GM21619 (cell line): ENCODE measurements around the gene ZKSCAN3.
"Not testable (repeated sequence)": the region's sequence is repeated elsewhere in the genome, so short reads cannot be mapped to it uniquely, and the experiment has no call there.

Experiments used
- ATAC-seq: cut with Tn5 transposase; IDR thresholded peaks from one replicate; pipeline ENCODE4 v1.9.1; 2021; ENCODE audit not compliant: unreplicated experiment

ZKSCAN3 gene

DNA sequence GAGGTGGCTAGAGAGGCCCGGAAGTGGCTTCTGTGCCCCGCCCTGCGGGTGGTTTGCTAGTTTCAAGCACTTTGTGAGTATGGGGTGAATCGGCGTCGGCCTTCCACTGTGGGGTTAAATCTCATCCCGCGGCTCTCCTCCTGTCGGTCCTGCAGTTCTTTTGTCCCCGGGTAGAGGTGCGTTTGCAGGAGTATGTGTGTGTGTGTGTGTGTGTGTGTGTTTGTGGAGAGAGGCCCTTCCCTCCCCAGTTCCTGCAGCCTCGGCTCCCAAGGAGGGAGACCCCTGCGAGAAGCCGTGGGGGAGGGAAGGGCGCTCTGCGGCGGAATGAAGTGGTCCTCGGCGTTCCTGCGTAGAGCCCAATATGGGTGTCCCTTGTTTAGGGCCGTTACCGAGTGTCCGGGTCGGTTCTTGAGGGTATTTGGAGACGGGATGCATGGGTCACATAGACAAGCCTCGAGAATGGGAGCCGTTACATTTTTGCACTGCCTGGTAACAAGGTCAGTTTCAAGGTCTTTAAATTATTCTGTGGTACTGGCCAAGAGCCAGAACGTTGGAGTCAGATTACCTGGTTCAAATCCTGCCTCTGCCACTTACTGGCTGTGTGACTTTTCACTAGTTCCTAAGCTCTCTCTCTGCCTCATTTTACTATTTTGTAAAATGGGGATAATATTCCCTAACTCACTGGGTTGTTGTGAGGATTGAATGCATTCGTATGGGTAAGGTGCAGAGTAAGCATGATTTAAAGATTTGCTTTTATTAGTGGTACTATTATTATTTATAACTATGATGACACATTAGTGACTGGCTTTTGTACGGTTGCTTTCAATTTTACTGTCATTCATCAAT is at the start of gene ZKSCAN3:
ZKSCAN3 (plus strand) TSS at position 56 of the 846 bp plus-strand sequence. CDS start 9,640 bp downstream, outside the sequence.
- ATAC-seq: peak; percentile 97

DNA sequence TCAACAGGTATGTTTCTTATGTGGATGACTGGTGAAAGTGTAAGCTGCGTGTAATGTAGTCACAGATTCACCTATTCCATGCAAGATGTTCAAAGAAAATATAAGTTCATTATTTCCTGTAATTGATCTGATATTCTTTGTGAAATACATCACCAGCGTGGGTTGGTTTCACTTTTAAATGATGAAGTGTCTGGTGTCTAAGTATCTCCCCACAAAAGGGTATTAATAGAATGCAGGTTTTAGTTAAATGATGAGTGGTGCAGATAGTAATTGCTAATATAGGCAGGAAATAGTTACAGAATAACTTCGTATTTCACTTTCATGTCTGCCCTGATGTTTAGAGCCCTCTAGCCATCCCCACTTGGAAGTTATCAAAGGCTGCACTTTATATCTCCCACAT is 46.2 kb upstream of the ZKSCAN3 start:
- peak; percentile 93 for ATAC-seq

DNA sequence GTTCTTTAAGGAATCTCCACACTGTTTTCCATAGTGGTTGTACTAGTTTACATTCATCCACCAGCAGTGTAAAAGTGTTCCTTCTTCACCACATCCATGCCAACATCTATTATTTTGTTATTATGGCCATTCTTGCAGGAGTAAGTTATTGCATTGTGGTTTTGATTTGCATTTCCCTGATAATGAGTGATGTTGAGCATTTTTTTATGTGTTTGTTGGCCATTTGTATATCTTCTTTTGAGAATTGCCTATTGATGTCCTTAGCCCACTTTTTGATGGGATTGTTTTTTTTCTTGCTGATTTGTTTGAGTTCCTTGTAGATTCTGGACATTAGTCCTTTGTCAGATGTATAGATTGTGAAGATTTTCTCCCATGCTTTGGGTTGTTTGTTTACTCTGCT is 43.4 kb upstream of the ZKSCAN3 start:
- ATAC-seq: not testable (repeated sequence)

DNA sequence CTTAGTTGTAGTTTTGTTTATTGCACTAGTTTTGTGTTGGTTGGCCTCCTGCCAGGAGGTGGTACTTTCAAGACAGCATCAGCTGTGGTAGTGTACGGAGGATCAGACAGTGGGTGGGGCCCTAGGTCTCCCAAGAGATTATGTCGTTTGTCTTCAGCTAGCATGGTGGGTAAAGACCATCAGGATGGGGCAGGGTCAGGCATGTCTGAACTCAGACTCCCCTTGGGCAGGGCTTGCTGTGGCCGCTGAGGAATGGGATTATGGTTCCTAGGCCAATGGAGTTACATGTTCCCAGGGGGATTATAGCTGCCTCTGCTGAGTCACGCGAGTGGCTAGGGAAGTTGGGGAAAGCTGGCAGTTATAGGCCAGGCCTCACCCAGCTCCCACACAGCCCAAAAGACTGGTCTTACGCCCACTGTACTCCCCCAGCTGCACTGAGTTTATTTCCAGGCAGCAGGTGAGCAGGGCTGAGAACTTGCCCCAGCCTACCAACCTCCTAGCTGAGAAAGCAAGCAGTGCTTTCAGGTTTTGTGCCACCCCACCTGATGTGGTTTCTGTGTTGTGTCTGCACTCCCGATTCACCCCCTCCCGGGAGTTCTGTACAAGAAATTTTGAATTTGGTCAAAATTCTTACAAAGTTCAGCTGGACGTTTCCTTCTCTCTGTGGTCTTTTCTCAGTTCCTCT is 38.5 kb upstream of the ZKSCAN3 start:
- ATAC-seq: no peak

DNA sequence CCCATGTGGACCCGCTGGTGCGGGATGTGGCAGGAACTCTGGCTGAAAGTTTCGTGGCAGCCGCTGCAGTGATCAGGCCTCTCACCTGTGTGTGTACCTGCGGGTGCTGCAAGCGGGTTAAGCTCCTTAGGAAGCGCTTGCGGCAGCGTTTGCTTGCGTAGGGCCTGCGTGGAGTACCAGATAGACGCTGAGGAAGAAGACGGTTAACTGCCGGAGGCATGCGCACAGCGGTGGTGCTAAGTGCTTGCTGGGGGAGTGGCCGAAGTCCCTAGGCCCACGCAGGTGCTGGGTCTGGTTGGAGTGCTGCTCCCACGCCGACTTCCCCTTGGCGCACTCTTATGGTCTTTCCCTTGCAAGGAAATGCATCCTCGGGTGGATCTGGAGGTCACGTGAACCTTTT is 36.8 kb upstream of the ZKSCAN3 start:
- no peak for ATAC-seq

DNA sequence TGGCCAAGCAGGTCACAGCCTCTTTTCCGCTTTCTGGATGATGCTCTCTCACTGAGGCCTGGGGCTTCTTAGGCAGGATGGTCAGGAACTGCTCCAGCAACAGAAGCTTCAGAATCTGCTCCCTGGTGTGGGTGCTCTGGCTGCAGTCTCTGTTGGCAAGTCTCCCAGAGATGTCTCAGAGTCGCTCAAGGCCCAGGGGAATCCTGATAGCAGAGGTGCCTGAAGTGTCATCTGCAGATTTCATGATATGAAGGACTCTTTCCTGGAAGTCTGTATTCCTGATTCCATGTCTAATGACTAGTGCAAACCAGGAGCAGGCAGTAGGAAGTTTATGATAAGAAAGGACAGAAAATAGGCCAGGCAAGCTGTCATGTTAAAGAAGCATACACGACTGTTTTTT is 34.1 kb upstream of the ZKSCAN3 start:
- no peak for ATAC-seq

DNA sequence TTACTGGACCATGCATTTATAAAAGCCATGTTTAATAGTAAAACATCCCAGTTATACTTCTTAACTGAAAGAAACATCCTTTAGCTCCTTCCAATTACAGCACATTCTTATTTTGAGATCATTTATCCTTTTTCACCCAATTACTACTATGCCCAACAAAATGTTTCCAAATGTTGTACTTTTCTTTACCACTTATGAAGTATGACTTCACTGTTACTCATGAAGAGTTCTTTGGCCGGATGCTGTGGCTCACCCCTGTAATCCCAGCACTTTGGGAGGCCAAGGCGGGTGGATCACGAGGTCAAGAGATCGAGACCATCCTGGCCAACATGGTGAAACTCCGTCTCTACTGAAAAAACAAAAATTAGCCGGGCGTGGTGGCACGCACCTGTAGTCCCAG is 31.9 kb upstream of the ZKSCAN3 start:
- not testable (repeated sequence) for ATAC-seq

DNA sequence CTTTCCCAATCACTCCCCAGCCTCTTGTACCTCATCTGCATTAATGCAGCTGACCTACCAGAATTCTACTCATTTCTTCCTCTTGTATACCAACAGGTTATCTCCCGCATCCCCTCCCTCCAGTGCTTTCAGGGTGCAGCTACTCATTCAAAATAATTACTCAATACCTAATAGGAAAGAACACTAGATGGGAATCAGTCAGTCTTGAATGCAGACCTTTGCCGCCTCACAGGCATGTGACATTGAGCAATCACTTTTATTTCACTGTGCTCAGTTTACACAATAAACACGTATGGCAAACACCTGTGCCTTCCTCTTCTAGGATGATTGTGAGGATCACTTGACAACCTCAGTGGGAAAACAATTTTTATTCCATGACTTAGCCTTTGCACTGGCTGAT is 27.1 kb upstream of the ZKSCAN3 start:
- ATAC-seq: no peak

DNA sequence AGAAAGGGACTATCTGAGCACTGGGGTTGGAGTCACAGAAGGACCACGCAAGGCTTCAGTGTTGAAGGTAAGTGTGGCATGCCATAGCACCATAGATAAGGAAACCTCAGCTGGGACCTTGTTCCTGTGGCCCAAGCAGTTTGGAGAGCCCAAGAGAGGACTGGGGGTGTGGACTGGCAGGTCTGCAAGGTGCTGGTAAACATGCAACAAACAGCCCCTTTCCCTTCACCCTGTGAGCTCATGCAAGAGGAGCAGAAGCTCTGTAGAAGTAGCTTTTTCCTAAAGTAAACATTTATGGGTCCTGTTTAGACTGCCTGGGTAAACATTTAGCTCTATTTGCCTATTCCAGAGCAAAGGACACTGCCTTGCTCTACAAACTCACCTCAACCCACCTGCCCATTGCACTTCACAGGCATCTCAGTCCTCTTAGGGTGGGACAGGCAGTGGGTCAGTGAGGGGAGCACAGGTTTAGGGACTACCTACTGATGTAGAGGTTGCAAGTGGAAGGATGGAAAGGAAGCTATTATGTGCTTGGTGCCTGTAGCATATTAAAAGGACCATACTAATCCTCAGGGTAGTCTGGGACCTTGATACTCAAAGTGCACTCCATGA is 25.8 kb upstream of the ZKSCAN3 start:
- no peak for ATAC-seq

DNA sequence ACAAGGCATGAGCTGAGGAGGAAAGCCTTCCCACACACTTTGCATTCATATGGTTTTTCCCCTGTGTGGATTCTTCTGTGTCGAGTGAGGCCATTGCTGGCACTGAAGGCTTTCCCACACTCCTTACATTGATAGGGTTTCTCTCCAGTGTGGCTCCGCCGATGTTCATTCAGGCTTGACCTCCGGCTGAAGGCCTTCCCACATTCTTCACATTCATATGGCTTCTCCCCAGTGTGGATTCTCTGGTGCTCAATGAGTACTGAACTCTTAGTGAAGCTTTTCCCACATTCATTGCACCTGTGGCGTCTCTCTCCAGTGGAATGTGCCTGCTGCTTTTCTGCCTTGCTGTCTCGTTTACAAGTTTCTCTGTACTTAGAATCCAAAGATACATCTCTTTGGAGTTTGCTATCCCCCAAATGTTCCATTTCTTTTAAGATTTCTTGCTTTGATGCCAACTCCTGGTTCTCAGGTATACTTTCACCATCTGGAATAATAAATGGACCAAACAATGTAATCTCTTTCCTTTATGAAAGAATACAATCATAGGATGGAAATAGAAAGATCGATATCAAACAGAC is 23.3 kb upstream of the ZKSCAN3 start:
- no peak for ATAC-seq

DNA sequence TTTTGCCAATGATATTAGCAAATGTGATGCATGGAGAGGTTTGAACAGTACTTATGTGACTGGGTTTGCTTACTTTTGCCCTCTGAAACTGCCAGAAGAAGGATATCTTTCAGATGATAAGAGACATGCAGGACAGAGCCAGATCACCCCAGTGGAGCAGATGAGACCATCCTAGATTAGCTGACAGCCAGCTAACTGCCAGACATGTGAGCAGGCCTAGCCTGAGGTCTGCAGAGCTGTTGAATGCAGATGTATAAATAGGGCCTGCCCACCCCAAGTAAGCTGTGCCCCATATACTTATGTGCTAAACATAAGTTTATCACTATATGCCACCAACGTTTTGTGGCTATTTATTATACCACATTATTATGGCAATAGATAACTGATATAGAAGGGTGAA is 19.7 kb upstream of the ZKSCAN3 start:
- no peak for ATAC-seq

DNA sequence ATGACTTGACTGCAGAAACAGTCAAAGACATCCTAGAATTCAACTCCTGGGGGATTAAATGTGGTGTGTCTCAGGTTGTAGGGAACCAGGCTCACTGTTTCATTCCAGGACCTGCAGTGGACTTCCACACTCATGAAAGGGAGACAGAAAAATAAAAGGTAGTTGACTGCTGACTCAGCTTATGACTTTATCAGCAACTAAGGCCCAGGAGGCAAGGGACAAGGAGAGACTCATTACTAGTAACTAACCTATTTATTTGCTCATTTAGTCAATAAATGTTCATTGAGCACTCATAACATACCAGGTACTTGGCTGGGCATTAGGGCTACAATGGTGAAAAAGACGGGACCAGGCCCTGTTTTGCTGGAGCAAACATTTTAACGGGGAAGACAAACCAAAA is 16.7 kb upstream of the ZKSCAN3 start:
- no peak for ATAC-seq

DNA sequence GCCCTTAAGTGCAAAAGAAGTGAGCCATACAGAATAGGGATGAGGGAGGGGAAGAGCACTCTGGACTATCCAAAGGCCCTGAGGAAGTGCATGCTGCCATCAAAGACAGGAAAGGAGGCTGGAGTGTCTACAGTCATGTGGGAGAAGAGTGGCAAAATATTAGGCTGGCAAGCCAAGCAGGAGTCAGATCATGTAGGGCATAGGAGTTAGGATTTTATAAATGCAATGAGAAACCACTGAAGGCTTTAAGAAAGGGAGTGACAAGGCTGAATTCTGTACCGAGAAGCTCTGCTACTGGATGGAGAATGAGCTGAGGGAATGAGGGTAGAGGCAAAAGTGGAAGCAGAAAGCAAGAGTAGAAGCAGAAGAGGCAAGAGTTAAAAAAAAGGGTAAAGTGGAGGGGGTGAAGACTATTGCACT is 16.1 kb upstream of the ZKSCAN3 start:
- no peak for ATAC-seq

DNA sequence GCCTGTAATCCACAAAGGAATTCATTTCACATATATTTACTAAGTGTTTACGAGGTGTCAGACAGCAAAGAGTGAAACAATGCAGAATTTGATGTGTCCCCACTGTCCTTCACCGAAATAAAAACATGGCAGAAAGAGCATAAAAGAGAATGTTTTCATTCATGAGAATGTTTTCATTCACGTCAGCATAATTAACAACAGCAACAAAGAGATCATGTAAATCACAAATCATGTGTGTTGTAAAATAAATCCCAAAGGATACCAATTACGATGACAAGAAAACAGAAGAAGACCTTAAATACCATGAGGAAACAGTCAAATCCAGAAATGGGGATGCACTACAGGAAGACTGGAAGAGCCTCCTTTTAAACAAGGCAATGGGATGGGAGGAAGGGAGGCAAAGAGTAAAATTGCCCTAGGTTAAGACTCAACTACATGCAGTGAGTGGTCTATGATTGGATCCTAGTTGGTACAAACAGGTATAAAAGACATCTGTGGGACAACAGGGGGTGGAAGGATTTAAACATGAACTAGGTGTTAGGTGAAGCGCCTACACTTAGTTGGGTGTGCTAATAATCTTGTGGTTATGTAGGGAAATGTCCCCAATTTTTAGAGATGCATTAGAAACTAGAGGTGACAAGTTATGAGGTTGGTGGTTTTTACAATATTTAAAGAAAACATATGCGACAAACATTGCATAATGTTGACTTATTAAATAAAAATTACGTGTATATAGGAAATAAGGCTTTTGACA is 15.3 kb upstream of the ZKSCAN3 start:
- ATAC-seq: no peak

DNA sequence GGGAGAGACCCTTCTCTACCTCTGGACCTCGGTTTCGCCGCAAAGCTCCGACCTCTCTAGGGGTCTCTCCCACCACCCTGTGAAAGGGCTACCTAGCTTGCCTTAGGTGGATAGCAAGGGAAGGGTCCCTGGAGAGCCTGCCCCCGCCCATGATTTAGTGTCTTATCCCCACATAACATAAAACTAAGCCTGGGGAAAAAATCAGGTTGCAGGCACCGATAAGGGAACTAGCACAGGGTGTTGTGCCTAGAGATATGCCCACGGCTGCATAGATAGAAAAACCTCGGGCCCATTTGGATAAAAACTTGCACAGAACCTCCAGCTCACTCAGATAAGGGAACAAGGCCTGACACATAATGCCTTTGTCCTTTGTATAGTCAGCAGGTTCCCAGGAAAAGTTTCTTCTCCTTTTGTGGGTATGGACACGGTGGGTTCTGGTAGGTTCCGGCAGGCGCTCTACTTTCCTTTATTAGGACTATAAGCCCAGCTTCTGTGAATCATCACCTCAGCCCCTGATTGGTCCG is 14.6 kb upstream of the ZKSCAN3 start:
- no peak for ATAC-seq

DNA sequence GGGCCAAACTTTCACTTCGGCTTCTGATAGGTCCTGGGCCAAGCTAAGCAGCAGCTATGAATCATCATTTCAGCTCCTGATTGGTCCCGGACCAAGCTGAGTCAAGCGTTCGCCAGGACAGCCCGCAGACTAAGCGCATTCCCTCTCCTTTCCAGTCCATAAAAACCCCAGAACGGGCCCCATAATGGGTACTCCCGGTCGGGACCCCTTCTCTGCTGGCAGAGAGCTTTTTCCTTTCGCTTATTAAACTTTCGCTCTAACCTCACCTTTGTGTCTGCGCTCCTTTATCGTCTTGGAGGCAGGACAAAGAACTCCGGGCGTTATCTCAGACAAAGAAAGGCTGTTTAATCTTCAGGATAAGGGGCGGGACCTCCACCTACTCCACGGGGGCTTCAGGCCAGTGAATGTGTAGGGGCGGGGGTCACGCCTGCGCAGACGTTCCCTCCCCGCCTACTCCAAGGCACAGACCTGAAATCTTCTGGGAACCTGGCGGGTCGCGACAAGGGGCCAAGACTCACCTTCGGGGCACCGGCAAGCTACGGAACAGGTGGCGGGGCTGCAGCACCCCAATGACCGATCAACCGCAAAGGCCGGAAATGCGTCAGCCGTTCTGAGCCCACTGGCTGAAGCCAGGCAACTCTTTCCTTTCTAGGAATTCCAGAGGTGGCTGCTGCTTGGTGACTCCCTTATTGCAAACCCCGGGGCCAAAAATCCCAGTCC is 14.0 kb upstream of the ZKSCAN3 start, which contains the start of gene ZSCAN31:
ZSCAN31 (minus strand) TSS at position 585 of the 720 bp plus-strand sequence. CDS start 6,465 bp downstream, outside the sequence.
- ATAC-seq: peak; percentile 85

DNA sequence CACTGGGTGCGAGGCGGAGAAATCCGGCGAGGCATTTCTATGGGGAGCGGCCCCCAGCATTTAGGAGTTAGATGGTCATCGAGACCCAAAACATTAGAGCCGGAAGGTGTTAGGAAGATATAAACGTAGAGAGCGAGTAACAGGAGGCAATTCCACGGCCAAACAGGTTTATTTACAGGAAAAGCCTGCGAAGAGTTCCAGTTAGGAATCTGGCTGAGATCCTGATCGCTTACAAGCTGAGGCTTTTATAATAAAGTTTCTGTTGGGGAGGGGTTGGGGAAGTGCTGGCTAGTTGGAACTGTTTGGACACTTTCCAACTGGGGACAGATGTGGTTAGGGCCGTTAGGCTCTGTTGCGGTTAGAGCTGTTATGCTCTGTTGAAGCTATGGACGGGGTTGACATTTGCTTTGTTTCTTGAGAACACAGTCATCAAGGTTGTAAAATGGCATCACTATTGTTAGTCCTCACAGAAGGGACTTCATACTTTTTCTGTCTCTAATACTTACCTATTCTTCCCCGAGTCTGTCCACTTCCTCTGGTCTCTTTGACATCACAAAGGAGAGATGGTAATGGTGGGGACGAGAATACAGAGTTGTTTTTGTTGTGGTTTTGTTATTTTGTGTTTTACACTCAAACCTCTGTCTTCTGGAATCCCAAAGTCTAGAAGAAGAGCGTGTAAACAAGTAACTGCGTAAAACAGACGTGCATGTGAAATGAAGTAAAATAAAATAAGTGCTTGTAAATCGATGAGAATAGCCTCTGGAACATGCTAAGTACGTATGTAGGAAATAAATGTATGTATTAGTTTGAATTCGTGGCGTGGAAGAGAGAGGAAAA is 13.2 kb upstream of the ZKSCAN3 start:
- ATAC-seq: peak; percentile 33

DNA sequence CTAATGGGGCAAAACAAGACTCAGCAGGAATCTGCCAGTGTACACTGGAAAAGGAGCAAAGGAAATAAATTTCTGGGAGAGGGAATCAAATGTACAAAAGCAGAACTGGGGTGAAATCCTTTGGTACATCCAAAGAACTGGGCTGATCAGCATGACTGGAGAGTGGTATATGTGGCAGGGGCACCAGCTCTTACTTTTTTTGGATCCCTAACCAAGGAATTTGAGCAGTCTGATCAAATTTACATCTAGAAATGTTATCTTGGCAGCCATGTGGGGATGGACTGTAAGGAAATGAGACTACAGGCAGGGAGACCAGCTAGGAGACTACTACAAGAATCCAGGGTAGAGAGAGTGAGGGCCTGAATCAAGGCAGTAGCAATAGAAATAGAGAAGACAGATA is 12.6 kb upstream of the ZKSCAN3 start:
- no peak for ATAC-seq
